Stimulated activated CD4-positive, alpha-beta T cell treated with anti-CD3 and anti-CD28 coated beads, Interleukin-4, amount 100 ng/mL, for 4 hours (primary cell): Measurements from ENCODE around the gene INTS11.
A peak's percentile ranks its signal among the peaks of the same experiment; 100 is the strongest.

Source experiments
- DNase-seq, 2 experiments: peaks; one replicate each; pipeline ENCODE4 v3.0.0-alpha.2; 2020

Gene INTS11

DNA sequence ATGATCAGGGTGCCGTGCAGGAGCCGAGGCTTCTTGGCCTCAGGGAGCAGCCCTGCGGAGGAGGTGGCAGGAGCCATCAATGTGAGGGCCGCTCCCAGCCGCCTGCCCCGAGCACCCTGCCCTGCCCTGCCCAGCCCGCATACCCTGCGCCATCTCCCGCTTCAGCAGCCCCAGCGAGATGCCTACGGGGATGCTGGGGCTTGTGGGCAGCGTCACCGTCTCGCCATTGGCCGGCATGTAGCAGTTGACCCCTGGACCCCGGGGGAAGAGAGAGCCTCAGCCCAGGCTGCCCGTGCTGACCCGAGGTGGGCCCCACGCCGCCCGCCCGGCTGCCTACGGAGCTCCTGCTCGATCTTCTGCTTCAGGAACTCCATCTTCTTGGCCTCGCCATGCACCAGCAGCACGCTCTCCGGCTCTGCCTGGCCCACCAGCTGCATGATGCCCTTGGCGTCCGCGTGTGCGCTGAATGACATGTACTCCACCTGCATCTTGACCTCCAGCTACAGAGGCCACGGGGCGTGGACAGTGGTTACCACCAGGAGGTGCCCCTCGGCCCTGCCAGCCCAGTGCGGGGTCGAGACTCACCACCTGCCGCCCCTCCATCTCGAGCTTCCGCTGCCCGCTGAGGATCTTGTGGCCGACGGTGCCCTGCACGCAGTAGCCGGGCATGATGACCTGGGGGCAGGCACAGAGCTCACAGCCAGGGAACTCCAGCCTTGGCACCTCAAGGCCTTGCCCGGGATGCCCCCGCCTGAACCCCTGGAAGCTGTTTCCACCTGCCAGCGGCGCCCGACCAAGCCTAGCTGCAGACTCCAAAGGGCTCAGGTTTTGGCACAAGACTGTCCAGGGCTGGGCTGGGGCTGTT lies 11.8 kb downstream of the INTS11 start:
- DNase-seq: no peak

DNA sequence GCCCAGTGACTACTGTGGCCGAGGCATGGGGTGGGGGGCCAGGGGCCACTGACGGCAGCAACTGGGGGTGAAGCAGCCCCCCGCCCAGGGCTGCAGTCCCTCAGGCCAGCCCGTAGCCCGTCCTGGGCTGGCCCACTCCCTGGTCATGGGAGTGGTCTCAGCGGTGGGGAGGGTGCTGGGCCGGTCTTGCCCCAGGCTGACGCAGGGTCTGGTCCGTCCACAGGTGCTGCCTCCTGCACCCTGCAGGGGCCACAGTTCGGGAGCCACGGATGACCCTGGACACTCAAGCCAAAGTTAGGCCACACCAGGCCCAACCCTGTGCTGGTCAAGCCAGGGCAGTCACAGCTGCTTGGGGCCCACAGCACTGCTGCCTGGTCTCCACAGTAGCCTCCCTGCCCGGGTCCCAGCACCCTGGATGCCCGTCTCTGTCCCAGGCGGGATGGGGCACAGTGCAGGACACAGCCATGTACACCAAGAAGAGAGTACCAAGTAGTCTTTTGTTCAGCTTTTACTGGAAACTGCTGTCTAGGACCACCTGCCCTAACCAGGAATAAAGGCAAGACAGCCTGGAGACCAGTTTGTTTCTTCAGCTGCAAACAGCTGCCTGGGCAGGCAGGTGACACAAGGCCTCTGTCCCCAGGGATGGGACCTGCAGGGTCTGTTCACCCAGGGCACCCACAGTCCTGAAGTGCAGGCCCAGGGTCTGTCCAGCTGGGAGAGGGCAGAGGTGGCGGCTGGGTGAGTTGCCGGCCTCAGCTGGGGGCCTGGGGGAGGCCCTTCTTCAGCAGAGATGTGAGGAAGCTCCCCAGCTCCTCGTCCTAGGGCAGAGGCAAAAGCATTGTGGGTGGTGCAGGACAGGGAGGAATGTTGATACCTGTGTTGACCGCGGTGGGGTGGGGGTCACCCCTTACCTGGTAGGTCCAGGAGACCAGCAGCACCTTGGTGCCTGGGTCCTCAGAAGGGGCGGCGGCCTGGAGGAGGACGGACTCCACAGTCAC lies 13.1 kb downstream of the INTS11 start:
- DNase-seq: no peak

DNA sequence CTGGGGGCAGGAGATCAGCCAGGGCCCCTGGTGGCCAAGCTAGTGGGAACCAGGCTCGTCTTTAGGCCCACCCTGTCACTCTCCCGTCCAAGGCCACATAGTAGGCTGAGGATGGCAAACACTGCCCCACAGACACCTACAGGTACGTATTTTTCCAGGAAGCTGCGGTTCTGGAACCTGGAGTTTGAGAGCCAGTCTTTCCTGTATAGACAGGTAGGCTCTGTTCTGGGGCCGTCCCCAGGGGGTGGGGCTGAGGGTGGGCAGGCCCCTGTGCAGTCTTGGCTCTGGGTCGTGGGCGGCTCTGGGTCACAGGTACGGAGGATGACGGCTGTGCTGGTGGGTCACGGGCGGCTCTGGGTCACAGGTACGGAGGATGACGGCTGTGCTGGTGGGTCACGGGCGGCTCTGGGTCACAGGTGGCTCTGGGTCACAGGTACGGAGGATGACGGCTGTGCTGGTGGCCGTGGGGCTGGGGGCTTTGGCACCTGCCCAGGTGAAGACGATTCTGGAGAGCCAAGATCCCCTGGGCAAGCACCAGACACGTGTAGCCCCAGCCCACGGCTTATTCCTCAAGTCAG lies 13.9 kb downstream of the INTS11 start:
- no peak for DNase-seq

DNA sequence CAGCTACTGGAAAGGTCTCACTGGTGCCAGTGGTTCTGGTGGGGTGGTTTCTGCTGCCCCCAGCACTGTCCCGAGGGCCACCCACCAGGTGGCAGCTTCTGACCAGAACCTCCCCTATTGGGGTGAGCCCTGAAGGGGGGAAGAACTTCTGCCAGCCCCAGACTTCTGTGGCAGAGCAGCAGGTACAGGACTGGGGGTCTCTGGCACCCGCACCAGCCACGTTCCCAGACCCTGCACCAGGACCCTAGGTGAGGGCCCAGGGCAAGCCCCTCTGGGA lies 14.4 kb downstream of the INTS11 start:
- DNase-seq: no peak

DNA sequence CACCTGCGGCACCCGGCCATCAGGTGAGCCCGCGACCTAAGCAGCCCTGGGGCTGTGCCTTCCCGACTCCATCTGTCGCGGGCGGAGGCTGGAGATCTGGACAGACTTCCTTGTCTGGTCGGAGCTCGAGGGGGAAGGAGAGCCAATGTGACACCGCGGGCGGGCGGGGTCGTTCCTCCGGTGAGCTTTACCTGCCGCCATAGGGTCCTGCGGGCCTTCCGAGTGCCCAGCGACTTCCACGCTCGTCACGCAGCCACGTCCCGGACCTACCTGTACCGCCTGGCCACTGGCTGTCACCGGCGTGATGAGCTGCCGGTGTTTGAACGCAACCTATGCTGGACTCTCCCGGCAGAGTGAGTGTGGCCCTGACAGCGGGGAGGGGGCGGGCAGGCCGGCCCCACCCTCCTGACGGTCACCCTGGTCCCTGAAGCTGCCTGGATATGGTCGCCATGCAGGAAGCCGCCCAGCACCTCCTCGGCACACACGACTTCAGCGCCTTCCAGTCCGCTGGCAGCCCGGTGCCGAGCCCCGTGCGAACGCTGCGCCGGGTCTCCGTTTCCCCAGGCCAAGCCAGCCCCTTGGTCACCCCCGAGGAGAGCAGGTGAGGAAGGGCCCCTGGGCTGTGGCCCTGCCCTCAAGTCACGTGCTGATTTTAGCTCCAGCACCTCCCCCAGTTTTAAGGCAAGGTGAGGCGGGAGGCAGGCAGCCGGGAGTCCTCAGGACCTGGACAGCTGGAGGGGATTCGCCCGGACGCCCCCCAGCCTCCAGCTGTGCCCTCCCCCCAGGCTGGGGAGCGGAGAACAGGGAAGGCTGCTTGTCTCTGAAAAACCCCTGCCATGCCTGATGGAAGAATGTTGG lies 15.0 kb downstream of the INTS11 start:
- no peak for DNase-seq

DNA sequence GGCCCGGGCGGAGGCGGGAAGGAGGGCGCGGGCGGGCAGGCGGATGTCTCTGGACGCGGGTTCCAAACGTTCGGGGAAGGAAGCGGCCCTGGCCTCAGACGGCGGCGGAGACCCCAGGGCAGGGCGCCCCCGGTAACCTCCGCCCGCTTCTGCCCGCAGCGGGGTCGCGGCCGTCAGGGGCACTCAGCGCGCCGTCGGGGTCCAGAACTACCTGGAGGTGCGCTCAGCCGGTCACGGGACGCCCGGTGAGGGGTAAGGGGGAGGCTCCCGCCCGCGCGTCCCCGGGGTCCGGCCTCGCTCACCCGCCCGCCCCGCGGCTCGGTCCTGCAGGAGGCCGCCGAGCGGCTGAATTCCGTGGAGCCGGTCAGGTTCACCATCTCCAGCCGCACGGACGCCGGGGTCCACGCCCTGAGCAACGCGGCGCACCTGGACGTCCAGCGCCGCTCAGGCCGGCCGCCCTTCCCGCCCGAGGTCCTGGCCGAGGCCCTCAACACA lies 15.7 kb downstream of the INTS11 start:
- no peak for DNase-seq

DNA sequence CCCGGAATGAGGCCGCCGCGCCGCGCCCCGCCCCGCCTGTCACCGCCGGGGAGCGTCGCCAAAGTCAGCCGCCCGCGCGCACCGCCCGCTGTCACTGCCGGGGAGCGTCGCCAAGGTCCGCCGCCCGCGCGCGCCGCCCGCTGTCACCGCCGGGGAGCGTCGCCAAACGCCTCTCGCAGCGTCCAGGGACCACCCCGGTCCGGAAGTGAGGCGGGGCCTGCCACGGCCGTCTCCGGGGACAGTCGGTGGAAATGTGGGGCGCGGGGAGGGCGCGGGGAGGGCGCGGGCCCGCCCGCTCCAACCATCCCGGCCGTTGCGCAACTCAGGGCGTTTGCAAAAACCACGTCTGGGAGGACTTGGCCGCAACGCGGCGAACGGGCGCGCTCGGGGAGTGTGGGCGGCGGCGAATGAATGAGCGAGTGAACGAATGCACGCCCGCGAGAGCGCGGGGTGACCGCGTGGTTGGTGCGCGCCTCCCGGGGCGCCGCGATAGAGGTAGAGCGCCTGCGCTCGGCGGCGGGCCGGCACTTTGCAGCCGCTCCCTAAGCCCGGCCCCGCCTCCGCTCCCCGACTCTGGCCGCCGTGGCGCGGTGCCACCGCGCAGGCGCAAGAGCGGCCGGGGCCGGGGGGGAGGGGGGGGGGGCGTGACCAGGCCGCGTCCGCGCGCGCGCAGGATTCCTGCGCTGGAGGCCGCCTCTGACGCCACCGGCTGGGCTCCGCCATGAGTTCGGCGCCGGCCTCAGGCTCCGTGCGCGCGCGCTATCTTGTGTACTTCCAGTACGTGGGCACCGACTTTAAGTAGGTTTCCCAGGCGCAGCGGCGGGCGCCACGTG lies 16.3 kb downstream of the INTS11 start, which contains the start of the genes ACAP3 and PUSL1:
ACAP3 (minus strand) TSS at position 8 of the 833 bp plus-strand sequence. CDS start 115 bp downstream, outside the sequence.
PUSL1 (plus strand) TSS at position 675 of the 833 bp plus-strand sequence; CDS start at position 722, 47 bp downstream.
- peak; percentile 86 for DNase-seq

DNA sequence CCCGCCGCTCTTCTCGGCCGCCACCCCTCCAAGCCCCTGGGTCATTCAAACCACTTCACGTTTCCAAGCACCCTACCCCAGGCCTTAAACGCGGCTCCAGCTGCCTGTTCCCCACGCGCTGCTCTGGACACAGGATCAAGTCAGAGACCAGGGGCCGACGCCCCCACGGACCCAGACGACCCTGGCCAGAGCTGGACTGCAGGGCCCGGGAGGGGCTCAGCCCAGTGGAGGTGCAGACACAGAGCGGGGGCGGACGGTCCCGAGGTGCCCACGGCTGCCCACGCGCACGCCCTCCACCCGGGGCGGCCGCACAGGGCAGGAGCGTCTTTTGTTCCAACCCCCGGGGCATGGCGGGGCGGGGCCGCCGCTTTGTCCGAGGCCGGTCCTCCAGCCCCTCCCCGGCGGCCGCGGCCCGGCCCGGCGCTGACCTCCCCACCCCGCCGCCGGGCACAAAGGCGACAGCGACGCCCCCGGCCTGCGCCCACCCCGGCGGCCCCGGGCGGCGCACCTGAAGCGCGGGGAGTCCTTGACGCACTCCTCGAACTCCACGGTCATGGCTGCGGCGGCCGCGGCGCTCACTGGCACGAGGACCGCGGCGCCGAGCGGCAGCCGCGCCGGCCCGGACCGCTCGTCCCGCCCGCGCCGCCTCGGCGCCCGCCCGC lies 17.1 kb downstream of the INTS11 start:
- no peak for DNase-seq

DNA sequence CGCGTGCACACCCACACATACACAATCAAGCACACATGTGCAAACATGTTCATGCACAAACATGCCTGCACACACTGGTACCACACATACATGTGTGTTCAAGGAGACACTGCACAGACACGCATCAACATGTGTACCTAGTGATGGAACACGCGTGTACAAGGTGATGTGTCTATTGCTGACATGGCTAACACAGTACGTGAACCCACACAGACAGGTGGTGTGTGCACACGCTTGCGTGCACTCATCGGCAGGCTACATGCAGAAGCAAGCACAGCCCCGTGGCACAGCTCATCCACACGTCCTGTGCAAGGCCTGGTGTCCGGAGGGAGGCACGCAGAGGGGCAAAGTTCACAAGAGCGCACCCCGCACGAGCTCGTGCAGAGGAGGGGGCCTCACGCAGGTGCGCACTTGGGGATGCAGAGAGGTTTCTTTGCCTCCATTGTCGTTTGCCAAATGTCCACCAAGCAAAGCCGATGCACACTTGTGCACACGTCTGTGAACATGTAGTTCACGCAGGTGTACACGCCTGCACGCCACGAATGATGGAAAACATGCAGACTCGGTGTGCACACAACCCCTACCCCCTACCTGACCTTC lies 17.7 kb downstream of the INTS11 start:
- DNase-seq: no peak

DNA sequence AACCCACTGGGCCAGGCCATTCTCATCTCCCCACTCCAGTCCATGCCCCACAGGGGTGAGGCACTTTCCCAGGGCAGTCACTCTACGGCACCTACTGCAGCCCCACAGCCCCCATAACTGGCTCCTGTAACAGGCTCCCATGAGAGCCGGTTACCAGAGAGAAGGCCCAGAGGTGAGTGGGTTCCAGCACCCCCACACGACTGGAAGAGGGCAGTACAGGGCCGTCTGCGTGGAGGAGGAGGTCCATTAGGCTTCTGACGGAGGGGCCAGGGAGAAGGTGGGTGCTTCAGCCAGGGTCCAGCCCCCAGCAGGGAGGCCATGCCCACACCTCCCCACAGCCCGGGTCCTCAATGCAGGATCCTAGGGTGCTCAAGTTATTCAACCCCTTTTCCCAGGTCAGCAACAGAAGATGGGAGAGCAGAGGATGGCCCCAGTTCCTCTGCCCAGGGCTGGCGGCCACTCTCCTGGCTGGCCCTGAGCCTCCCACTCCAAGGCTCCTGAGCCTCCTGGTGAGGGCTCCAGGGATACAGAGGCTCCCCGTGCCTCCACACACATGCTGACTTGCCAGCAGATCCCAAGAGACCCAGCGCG lies 18.3 kb downstream of the INTS11 start:
- DNase-seq: no peak

DNA sequence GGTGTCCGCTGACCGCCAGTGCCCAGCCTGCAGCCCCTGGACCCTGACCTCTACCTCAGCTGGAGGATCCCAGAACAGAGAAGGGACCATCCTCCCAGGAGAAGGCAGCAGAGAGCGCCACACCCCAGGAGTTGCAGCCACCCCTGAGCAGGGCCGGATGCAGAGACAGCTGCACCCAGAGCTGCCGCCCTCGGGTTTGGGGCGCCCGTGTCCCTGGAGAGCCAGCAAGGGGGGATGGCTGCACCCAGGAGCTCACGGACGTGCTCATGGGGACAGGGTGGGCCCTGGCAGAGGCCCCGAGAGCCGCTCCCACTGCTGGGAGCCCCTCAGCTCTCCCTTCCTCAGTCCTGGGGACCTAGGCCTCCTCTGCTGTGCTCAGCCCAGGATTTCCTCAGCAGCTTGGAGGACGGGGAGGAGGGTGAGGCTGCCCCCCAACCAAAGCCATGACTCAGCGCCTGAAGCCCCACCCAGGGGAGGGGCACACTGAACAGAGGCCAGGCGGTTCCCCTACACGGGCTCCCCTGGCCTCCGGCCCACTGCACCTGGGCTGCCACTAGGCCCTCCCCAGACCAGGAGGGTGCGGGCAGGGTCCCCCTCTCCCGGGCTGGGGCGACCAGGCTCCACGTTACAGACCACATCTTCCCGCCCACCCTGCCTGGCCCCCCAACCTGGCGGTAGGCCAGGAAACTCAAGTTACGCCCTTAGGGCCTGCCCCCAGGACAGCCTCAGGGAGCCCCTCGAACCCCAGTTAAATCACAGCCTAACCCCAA lies 19.0 kb downstream of the INTS11 start:
- DNase-seq: peak; percentile 63 to 75

DNA sequence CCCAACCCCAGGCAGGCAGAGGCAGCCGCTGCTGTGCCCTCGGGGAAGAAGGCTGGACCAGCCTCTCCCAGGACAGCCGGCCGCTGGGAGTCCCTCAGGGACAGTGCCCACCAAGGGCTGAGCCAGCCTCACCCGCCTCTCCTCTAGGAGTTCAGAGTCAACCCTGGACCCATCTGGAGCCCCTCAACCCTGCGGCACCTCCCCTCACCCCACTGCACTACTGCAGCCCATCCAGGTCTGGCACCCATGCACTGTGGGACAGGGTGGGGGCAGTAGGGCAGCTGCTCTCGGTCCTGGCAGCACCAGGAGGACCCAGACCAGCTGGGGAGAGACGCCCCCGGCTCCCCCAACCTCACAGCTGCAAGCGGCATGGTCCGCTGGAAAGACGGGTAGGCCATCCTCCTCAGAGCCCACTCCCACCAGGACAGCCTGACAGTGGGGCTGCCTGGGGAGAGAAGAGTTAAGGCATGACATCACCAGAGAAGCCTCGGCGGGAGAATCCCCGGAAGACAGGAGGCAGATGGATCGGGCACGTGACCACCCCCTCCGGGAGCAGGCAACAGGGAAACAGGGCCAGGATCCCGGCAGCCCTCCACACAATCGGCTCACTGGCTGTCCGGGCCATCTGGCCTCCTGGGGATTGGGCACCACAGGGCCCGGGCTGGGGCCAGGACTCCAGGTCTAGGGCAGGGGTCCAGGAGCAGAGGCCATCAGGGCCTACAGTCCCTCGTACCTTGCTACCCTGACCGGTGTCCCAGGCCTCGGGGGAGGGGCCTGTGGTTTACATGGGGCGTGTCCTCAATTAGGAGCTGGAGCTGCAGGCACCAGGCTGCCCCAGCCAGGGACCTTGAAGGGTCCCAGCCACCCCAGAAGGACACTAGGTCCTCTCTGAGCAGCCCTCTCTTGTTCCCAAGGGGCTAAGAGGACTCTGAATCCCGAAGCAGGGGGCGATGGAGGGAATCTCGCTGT lies 19.8 kb downstream of the INTS11 start:
- no peak for DNase-seq

DNA sequence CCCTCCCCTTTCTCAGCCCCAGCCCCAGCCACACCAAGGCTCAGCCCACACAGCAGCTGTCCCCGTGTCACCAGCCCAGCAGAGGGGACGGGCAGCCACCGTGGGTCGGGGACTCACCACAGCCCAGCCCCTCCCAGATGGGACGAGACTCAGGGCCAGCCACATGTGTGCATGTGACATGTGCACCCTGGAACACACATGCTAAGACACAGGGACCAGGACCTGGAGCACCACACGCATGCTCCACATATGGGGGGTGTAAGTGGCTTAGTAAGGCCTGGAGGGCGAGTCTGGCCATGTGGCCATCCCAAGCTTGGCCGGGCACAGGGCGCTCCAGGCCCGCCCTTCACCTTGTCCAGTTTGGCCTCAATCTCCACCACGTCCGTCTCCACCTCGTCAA lies 20.7 kb downstream of the INTS11 start:
- no peak for DNase-seq

DNA sequence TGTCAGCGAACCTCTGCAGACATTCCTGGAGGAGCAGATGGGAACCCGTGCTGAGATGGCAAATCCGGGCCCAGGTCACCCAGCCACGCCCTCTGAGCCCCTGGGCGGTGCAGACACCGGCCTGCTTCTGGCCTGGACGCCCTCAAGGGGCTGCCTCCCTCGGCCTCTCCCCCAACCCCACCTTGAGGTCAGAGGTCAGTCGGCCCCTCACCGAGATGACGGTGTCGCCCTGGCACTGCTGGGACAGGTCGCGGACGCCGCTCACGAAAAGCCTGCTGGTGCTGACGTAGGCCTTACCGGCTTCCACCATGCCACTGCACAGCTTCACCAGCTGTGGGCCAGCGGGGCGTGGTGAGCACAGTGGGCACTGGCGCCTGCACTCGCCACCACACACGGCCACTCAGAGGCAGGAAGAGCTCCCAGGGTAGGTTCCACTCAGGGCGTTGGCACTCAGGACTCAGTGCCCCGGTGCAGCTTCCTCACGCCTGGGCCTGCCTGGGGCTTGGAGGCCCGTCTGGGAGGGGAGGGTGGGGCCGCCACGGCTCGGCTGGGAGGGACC lies 21.4 kb downstream of the INTS11 start:
- DNase-seq: no peak

DNA sequence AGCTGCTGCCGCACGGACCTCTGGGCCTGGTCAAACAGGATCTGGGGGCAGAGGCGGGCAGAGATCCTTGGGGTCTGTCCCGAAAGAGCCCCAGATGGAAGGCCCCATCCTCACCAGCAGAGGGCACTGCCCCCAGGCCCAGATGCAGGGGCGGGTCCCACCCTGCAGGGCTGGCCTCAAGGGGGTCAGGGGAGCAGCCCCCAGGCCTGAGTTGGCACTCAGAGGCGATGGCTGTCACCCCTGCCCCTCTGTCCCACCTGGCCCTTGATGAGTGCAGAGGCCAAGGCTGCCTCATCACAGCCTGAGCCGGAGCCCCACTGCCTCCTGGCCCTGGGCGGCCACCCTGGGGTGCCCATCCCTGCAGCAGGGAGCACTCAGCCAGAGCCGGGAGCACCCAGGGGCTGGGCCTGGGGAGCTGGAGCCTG lies 22.4 kb downstream of the INTS11 start:
- no peak for DNase-seq

DNA sequence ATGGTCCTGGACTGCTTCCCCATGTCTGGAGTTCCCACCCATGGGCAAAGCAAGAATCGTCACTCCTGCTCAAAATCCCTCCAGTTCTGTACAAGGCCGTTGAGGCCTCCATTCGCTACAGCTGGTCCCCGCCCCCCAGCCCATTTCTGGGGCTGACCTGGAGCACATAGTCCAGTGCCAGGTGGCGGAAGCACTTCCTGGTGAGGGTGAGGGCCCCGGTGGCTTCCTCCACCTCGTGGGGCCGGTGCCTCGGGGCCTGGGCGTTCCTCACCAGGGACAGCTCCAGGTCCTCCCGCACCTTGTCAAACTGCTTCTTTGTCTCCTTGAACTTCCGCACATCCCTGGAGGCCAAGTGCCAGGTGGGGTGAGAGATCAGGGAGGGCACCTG lies 24.1 kb downstream of the INTS11 start:
- no peak for DNase-seq

DNA sequence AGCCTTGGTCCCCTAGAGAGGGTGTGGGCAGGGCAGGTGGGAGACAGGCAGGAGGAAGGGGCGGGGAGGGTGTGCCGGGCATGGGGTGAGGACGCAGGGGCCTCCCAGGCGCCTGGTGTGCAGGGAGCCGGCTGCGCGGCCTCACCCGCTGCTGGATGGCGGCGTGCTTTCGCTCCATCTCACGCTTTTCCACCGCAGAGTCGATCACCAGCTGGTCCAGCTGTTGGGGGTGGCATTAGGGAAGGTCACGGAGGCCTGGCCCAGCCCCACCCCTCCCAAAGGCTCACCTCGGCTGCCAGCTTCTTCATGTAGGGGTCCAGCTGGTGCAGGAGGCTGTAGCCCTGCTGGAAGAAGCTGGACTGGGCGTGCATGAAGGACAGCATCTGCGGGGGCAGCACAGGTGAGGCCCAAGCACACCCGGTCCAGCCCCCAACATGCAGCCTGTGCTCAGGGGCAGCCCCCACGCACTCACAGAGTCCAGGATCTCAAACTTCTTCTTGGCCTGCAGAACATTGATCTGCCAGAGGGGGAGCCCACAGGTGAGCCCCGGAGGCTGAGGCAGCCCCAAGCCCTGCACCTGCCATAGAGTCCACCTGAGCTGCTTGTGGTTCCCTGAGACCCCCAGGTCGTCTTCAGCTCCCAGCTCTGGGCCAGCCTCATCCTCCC lies 24.6 kb downstream of the INTS11 start:
- DNase-seq: no peak
